Measurements from ENCODE around the gene CCDC194.
A peak's percentile ranks its signal among the peaks of the same experiment; 100 is the strongest.

Gene CCDC194

GRCh38 chr19:17405250-17406045 lies 11.5 kb upstream of the CCDC194 start, which contains the start of gene BST2:
BST2 (minus strand) TSS chr19:17405630; CDS start chr19:17405575, 55 bp downstream.
- DNase-seq: peak; percentile 60

GRCh38 chr19:17404621-17405249 lies 10.7 kb upstream of the CCDC194 start:
- DNase-seq: no peak

GRCh38 chr19:17404015-17404414 lies 10.0 kb upstream of the CCDC194 start:
- DNase-seq: peak; percentile 31

GRCh38 chr19:17402982-17403855 lies 9.2 kb upstream of the CCDC194 start:
- peak; percentile 56 for DNase-seq

- DNase-seq: no peak
Observed at GRCh38 chr19:17401628-17402027, 7.6 kb upstream of the CCDC194 start.

- no peak for DNase-seq
Observed at GRCh38 chr19:17398902-17399527, 5.0 kb upstream of the CCDC194 start.

- peak; percentile 63 for DNase-seq
Observed at GRCh38 chr19:17394891-17395415, 957 bp upstream of the CCDC194 start.

- DNase-seq: no peak
Observed at GRCh38 chr19:17393002-17393401, 994 bp downstream of the CCDC194 start.

GRCh38 chr19:17391371-17392151 lies 2.4 kb downstream of the CCDC194 start:
- no peak for DNase-seq

GRCh38 chr19:17390665-17391370 lies 3.2 kb downstream of the CCDC194 start:
- DNase-seq: peak; percentile 87

GRCh38 chr19:17389957-17390664 lies 3.9 kb downstream of the CCDC194 start:
- DNase-seq: no peak

- no peak for DNase-seq
Observed at GRCh38 chr19:17389288-17389687, 4.7 kb downstream of the CCDC194 start.

GRCh38 chr19:17385878-17386611 lies 8.0 kb downstream of the CCDC194 start:
- DNase-seq: peak; percentile 72

GRCh38 chr19:17380426-17381138 lies 13.4 kb downstream of the CCDC194 start:
- no peak for DNase-seq

GRCh38 chr19:17379221-17379631 lies 14.8 kb downstream of the CCDC194 start:
- DNase-seq: no peak

GRCh38 chr19:17378271-17378670 lies 15.7 kb downstream of the CCDC194 start:
- no peak for DNase-seq

- no peak for DNase-seq
Observed at GRCh38 chr19:17376935-17377600, 16.9 kb downstream of the CCDC194 start, which contains the start of gene PLVAP. PLVAP (minus strand) TSS chr19:17377342; CDS start chr19:17377288, 54 bp downstream.

GRCh38 chr19:17370026-17370587 lies 23.9 kb downstream of the CCDC194 start:
- DNase-seq: no peak

Data from activated CD4-positive, CD25-positive, alpha-beta regulatory T cell treated with anti-CD3 and anti-CD28 coated beads, Interleukin-2, amount 50 U/mL, for 72 hours (primary cell).